Hematopoietic multipotent progenitor cell treated with erythropoietin and hydrocortisone succinate and interleukin-3 and kit ligand, for 8 days (in vitro differentiated cells): Measurements from ENCODE around the gene KLHL15.

ENCODE experiments used
- DNase-seq: peaks from one replicate; pipeline ENCODE4 v3.0.0-alpha.2; 2015

KLHL15 gene

GRCh38 chrX:23944234-23944633 is 82.8 kb downstream of the KLHL15 start:
- no peak for DNase-seq

GRCh38 chrX:23939203-23939602 is 87.8 kb downstream of the KLHL15 start:
- DNase-seq: peak; percentile 26

GRCh38 chrX:23938690-23939089 is 88.3 kb downstream of the KLHL15 start:
- DNase-seq: peak; percentile 66

GRCh38 chrX:23937100-23937499 is 89.9 kb downstream of the KLHL15 start:
- DNase-seq: no peak

GRCh38 chrX:23936180-23936579 is 90.8 kb downstream of the KLHL15 start:
- DNase-seq: no peak

GRCh38 chrX:23935106-23935505 is 91.9 kb downstream of the KLHL15 start:
- no peak for DNase-seq
